Right lung (tissue), 5 donors: Measurements from ENCODE around the gene SLC26A8. TPM values are rescaled to one million over a fixed set of nuclear protein-coding genes. Genes with fewer than 3 reads are reported as not detected.
"Not testable (repeated sequence)": the region's sequence is repeated elsewhere in the genome, so short reads cannot be mapped to it uniquely, and the experiment has no call there.

Source experiments
- DNase-seq, 2 donors: peaks; one replicate each; pipeline ENCODE4 v3.0.0-alpha.2; 2013
- polyA plus RNA-seq, 5 donors: library from polyadenylated mRNA; unstranded; fragments of 120-200 nt; gene quantifications; one replicate each; pipeline versions ENCODE4 v1.2.1 to v1.2.3, GENCODE V29; 2013; ENCODE audit warnings: inconsistent platforms in 1 of 5, low replicate concordance in 1 of 5; ENCODE audit not compliant: insufficient read length in 5 of 5, insufficient read depth in 1 of 5

Gene SLC26A8
- polyA plus RNA-seq, 5 donors: 0.26 to 0.60 (median 0.48) TPM

- no peak for DNase-seq
Measured at GRCh38 chr6:35945650-35946025, 78.8 kb downstream of the SLC26A8 start.

- no peak for DNase-seq
Measured at GRCh38 chr6:35943390-35943789, 81.1 kb downstream of the SLC26A8 start.

GRCh38 chr6:35942355-35942754 is 82.1 kb downstream of the SLC26A8 start:
- no peak for DNase-seq

- DNase-seq: not testable (repeated sequence)
Measured at GRCh38 chr6:35941170-35941569, 83.3 kb downstream of the SLC26A8 start.

GRCh38 chr6:35940014-35940413 is 84.4 kb downstream of the SLC26A8 start:
- not testable (repeated sequence) for DNase-seq

GRCh38 chr6:35939259-35939658 is 85.2 kb downstream of the SLC26A8 start:
- not testable (repeated sequence) for DNase-seq

- DNase-seq: no peak
Measured at GRCh38 chr6:35936681-35937359, 87.6 kb downstream of the SLC26A8 start.

- DNase-seq: no peak
Measured at GRCh38 chr6:35935469-35935868, 89.0 kb downstream of the SLC26A8 start.

- no peak for DNase-seq
Measured at GRCh38 chr6:35933844-35934243, 90.6 kb downstream of the SLC26A8 start.

GRCh38 chr6:35931873-35932272 is 92.6 kb downstream of the SLC26A8 start:
- DNase-seq: not testable (repeated sequence)

GRCh38 chr6:35931120-35931561 is 93.3 kb downstream of the SLC26A8 start:
- no peak for DNase-seq

GRCh38 chr6:35929601-35930000 is 94.8 kb downstream of the SLC26A8 start:
- DNase-seq: no peak

- no peak for DNase-seq
Measured at GRCh38 chr6:35926509-35927215, 97.8 kb downstream of the SLC26A8 start.

GRCh38 chr6:35925961-35926360 is 98.5 kb downstream of the SLC26A8 start:
- no peak for DNase-seq

GRCh38 chr6:35924146-35924545 is 100.3 kb downstream of the SLC26A8 start:
- no peak for DNase-seq

GRCh38 chr6:35922139-35922554 is 102.3 kb downstream of the SLC26A8 start:
- no peak for DNase-seq

- peak; percentile 82 to 86 for DNase-seq
Measured at GRCh38 chr6:35920793-35921732, 103.4 kb downstream of the SLC26A8 start, which contains the start of gene SRPK1. Gene SRPK1 (minus strand): TSS chr6:35921098. CDS start chr6:35921056, 42 bp downstream.

- DNase-seq: peak; percentile 33 to 38
Measured at GRCh38 chr6:35919827-35920751, 104.4 kb downstream of the SLC26A8 start.

GRCh38 chr6:35919085-35919826 is 105.2 kb downstream of the SLC26A8 start:
- no peak for DNase-seq

GRCh38 chr6:35916893-35917292 is 107.5 kb downstream of the SLC26A8 start:
- DNase-seq: not testable (repeated sequence)
